GM18858 (cell line): Measurements from ENCODE around the gene ZNF76.
A peak's percentile ranks its signal among the peaks of the same experiment; 100 is the strongest.

Source experiments
- ATAC-seq: cut with Tn5 transposase; IDR thresholded peaks from one replicate; pipeline ENCODE4 v1.9.1; 2021; ENCODE audit not compliant: unreplicated experiment

ZNF76 gene

GRCh38 chr6:35259194-35259947, at the start of gene ZNF76:
Gene ZNF76, plus strand, starts transcription at chr6:35259735. Its CDS starts 21,417 bp downstream, at chr6:35281152.
- peak; percentile 62 for ATAC-seq

GRCh38 chr6:35213298-35213791, 46.2 kb upstream of the ZNF76 start:
- ATAC-seq: no peak

- ATAC-seq: no peak
Observed at GRCh38 chr6:35213824-35214756, 45.4 kb upstream of the ZNF76 start, which contains the start of gene SCUBE3. Gene SCUBE3, plus strand, starts transcription at chr6:35213956. Its CDS starts 463 bp downstream, at chr6:35214419.

GRCh38 chr6:35214869-35215664, 44.5 kb upstream of the ZNF76 start:
- ATAC-seq: no peak

- ATAC-seq: no peak
Observed at GRCh38 chr6:35215665-35216411, 43.7 kb upstream of the ZNF76 start.

GRCh38 chr6:35216412-35216732, 43.2 kb upstream of the ZNF76 start:
- ATAC-seq: no peak

- ATAC-seq: no peak
Observed at GRCh38 chr6:35216851-35217811, 42.4 kb upstream of the ZNF76 start.

- ATAC-seq: no peak
Observed at GRCh38 chr6:35218021-35218420, 41.5 kb upstream of the ZNF76 start.

- ATAC-seq: no peak
Observed at GRCh38 chr6:35218456-35218855, 41.1 kb upstream of the ZNF76 start.

- no peak for ATAC-seq
Observed at GRCh38 chr6:35219683-35220326, 39.7 kb upstream of the ZNF76 start.

- no peak for ATAC-seq
Observed at GRCh38 chr6:35220711-35221110, 38.8 kb upstream of the ZNF76 start.

GRCh38 chr6:35223396-35223795, 36.1 kb upstream of the ZNF76 start:
- no peak for ATAC-seq

GRCh38 chr6:35224720-35225119, 34.8 kb upstream of the ZNF76 start:
- ATAC-seq: no peak

- no peak for ATAC-seq
Observed at GRCh38 chr6:35228481-35228880, 31.1 kb upstream of the ZNF76 start.

GRCh38 chr6:35229304-35229703, 30.2 kb upstream of the ZNF76 start:
- ATAC-seq: no peak

- no peak for ATAC-seq
Observed at GRCh38 chr6:35230498-35230897, 29.0 kb upstream of the ZNF76 start.

- no peak for ATAC-seq
Observed at GRCh38 chr6:35230950-35231349, 28.6 kb upstream of the ZNF76 start.

- no peak for ATAC-seq
Observed at GRCh38 chr6:35231563-35231962, 28.0 kb upstream of the ZNF76 start.

GRCh38 chr6:35234901-35235300, 24.6 kb upstream of the ZNF76 start:
- no peak for ATAC-seq
